ENCODE data around the gene MB.

MB gene

GRCh38 chr22:35611891-35612576 lies 5.1 kb downstream of the MB start:
- Histone ChIP-seq H3K4me1 (ENCODE audit: control insufficient read depth, insufficient read depth, low read length) (peaks cover 7% of the 10 kb centered on the region), H3K36me3 (ENCODE audit: control insufficient read depth, insufficient read depth, low read length, severe bottlenecking) (no peaks in the 10 kb centered on the region), H3K9me3 (ENCODE audit: control insufficient read depth, low read length) (no peaks in the 10 kb centered on the region), H3K27me3 (replicated peaks; ENCODE audit: control insufficient read depth, insufficient read depth, low read length) (peaks cover 12% of the 10 kb centered on the region), H3K9ac (ENCODE audit: low read length) (no peak overlapping the region), H3K4me3 (ENCODE audit: low read length) (no peak overlapping the region)
- DNase-seq (ENCODE audit: low read depth), result no peak

GRCh38 chr22:35611200-35611890 lies 5.8 kb downstream of the MB start:
- H3K9me3 ChIP-seq (ENCODE audit: control insufficient read depth, low read length), result no peaks in the 10 kb centered on the region
- H3K27me3 ChIP-seq (replicated peaks; ENCODE audit: control insufficient read depth, insufficient read depth, low read length), result peaks cover 12% of the 10 kb centered on the region
- H3K36me3 ChIP-seq (ENCODE audit: control insufficient read depth, insufficient read depth, low read length, severe bottlenecking), result no peaks in the 10 kb centered on the region
- H3K4me3 ChIP-seq (ENCODE audit: low read length), result no peak overlapping the region
- no peak overlapping the region for H3K9ac ChIP-seq (ENCODE audit: low read length)
- peaks cover 7% of the 10 kb centered on the region for H3K4me1 ChIP-seq (ENCODE audit: control insufficient read depth, insufficient read depth, low read length)
- no peak for DNase-seq (ENCODE audit: low read depth)

GRCh38 chr22:35610741-35611140 lies 6.4 kb downstream of the MB start:
- Histone ChIP-seq H3K4me1 (ENCODE audit: control insufficient read depth, insufficient read depth, low read length) (peaks cover 7% of the 10 kb centered on the region), H3K27me3 (replicated peaks; ENCODE audit: control insufficient read depth, insufficient read depth, low read length) (peaks cover 12% of the 10 kb centered on the region), H3K9me3 (ENCODE audit: control insufficient read depth, low read length) (no peaks in the 10 kb centered on the region), H3K4me3 (ENCODE audit: low read length) (no peak overlapping the region), H3K36me3 (ENCODE audit: control insufficient read depth, insufficient read depth, low read length, severe bottlenecking) (no peaks in the 10 kb centered on the region), H3K9ac (ENCODE audit: low read length) (no peak overlapping the region)
- no peak for DNase-seq (ENCODE audit: low read depth)

GRCh38 chr22:35609761-35610160 lies 7.4 kb downstream of the MB start:
- peaks cover 1% of the 10 kb centered on the region for H3K4me1 ChIP-seq (ENCODE audit: control insufficient read depth, insufficient read depth, low read length)
- DNase-seq (ENCODE audit: low read depth), result no peak
- no peak overlapping the region for H3K4me3 ChIP-seq (ENCODE audit: low read length)
- no peaks in the 10 kb centered on the region for H3K36me3 ChIP-seq (ENCODE audit: control insufficient read depth, insufficient read depth, low read length, severe bottlenecking)
- peaks cover 12% of the 10 kb centered on the region for H3K27me3 ChIP-seq (replicated peaks; ENCODE audit: control insufficient read depth, insufficient read depth, low read length)
- H3K9ac ChIP-seq (ENCODE audit: low read length), result no peak overlapping the region
- H3K9me3 ChIP-seq (ENCODE audit: control insufficient read depth, low read length), result no peaks in the 10 kb centered on the region

- DNase-seq (ENCODE audit: low read depth), result no peak
- Histone ChIP-seq H3K4me1 (ENCODE audit: control insufficient read depth, insufficient read depth, low read length) (peaks cover 6% of the 10 kb centered on the region), H3K27me3 (replicated peaks; ENCODE audit: control insufficient read depth, insufficient read depth, low read length) (peaks cover 12% of the 10 kb centered on the region), H3K36me3 (ENCODE audit: control insufficient read depth, insufficient read depth, low read length, severe bottlenecking) (no peaks in the 10 kb centered on the region), H3K4me3 (ENCODE audit: low read length) (no peak overlapping the region), H3K9ac (ENCODE audit: low read length) (no peak overlapping the region), H3K9me3 (ENCODE audit: control insufficient read depth, low read length) (no peaks in the 10 kb centered on the region)
Measured at GRCh38 chr22:35609261-35609660, 7.9 kb downstream of the MB start.

- Histone ChIP-seq H3K4me3 (ENCODE audit: low read length) (no peak overlapping the region), H3K4me1 (ENCODE audit: control insufficient read depth, insufficient read depth, low read length) (peaks cover 7% of the 10 kb centered on the region), H3K9me3 (ENCODE audit: control insufficient read depth, low read length) (no peaks in the 10 kb centered on the region), H3K27me3 (replicated peaks; ENCODE audit: control insufficient read depth, insufficient read depth, low read length) (peaks cover 12% of the 10 kb centered on the region), H3K36me3 (ENCODE audit: control insufficient read depth, insufficient read depth, low read length, severe bottlenecking) (no peaks in the 10 kb centered on the region), H3K9ac (ENCODE audit: low read length) (no peak overlapping the region)
- peak; percentile 42 for DNase-seq (ENCODE audit: low read depth)
Measured at GRCh38 chr22:35608088-35608487, 9.0 kb downstream of the MB start.

- H3K4me1 ChIP-seq (ENCODE audit: control insufficient read depth, insufficient read depth, low read length), result peaks cover 15% of the 10 kb centered on the region
- no peak for DNase-seq (ENCODE audit: low read depth)
- H3K36me3 ChIP-seq (ENCODE audit: control insufficient read depth, insufficient read depth, low read length, severe bottlenecking), result no peaks in the 10 kb centered on the region
- no peak overlapping the region for H3K4me3 ChIP-seq (ENCODE audit: low read length)
- H3K27me3 ChIP-seq (replicated peaks; ENCODE audit: control insufficient read depth, insufficient read depth, low read length), result peaks cover 12% of the 10 kb centered on the region
- H3K9ac ChIP-seq (ENCODE audit: low read length), result no peak overlapping the region
- H3K9me3 ChIP-seq (ENCODE audit: control insufficient read depth, low read length), result no peaks in the 10 kb centered on the region
Measured at GRCh38 chr22:35606916-35607315, 10.2 kb downstream of the MB start.

- Histone ChIP-seq H3K36me3 (ENCODE audit: control insufficient read depth, insufficient read depth, low read length, severe bottlenecking) (no peaks in the 10 kb centered on the region), H3K9me3 (ENCODE audit: control insufficient read depth, low read length) (no peaks in the 10 kb centered on the region), H3K9ac (ENCODE audit: low read length) (no peak overlapping the region), H3K4me3 (ENCODE audit: low read length) (no peak overlapping the region), H3K27me3 (replicated peaks; ENCODE audit: control insufficient read depth, insufficient read depth, low read length) (peaks cover 7% of the 10 kb centered on the region), H3K4me1 (ENCODE audit: control insufficient read depth, insufficient read depth, low read length) (peaks cover 15% of the 10 kb centered on the region)
- DNase-seq (ENCODE audit: low read depth), result no peak
Measured at GRCh38 chr22:35605851-35606481, 11.2 kb downstream of the MB start.

GRCh38 chr22:35605369-35605680 lies 11.8 kb downstream of the MB start:
- H3K27me3 ChIP-seq (replicated peaks; ENCODE audit: control insufficient read depth, insufficient read depth, low read length), result peaks cover under 1% of the 10 kb centered on the region
- H3K9me3 ChIP-seq (ENCODE audit: control insufficient read depth, low read length), result no peaks in the 10 kb centered on the region
- no peak for DNase-seq (ENCODE audit: low read depth)
- peaks cover 15% of the 10 kb centered on the region for H3K4me1 ChIP-seq (ENCODE audit: control insufficient read depth, insufficient read depth, low read length)
- H3K4me3 ChIP-seq (ENCODE audit: low read length), result no peak overlapping the region
- no peak overlapping the region for H3K9ac ChIP-seq (ENCODE audit: low read length)
- no peaks in the 10 kb centered on the region for H3K36me3 ChIP-seq (ENCODE audit: control insufficient read depth, insufficient read depth, low read length, severe bottlenecking)

GRCh38 chr22:35604621-35605368 lies 12.3 kb downstream of the MB start:
- Histone ChIP-seq H3K27me3 (replicated peaks; ENCODE audit: control insufficient read depth, insufficient read depth, low read length) (no peaks in the 10 kb centered on the region), H3K4me3 (ENCODE audit: low read length) (no peak overlapping the region), H3K9ac (ENCODE audit: low read length) (no peak overlapping the region), H3K36me3 (ENCODE audit: control insufficient read depth, insufficient read depth, low read length, severe bottlenecking) (no peaks in the 10 kb centered on the region), H3K4me1 (ENCODE audit: control insufficient read depth, insufficient read depth, low read length) (peaks cover 15% of the 10 kb centered on the region), H3K9me3 (ENCODE audit: control insufficient read depth, low read length) (no peaks in the 10 kb centered on the region)
- DNase-seq (ENCODE audit: low read depth), result no peak

Measured in adipocyte (in vitro differentiated cells).